OCI-LY1 (cell line): ENCODE data around the gene ANKRD60.

Source experiments
- CTCF ChIP-seq: fragments of 200-600 bp; sonication (generic), shearing (Covaris generic); IDR thresholded peaks from 2 replicates; pipeline ENCODE4 v1.5.1; 2017; ENCODE audit warnings: mild to moderate bottlenecking, antibody characterized with exemption, low read length, moderate library complexity, mixed read lengths
- EZH2 ChIP-seq: fragments of 200-600 bp; sonication (generic), shearing (Covaris generic); IDR thresholded peaks from 2 replicates; pipeline ENCODE4 v1.8.0; 2017; ENCODE audit warnings: borderline replicate concordance, mixed run types, mild to moderate bottlenecking, antibody characterized with exemption, low read length, moderate library complexity, mixed read lengths

GRCh38 chr20:58175836-58176235 lies 52.6 kb downstream of the ANKRD60 start:
- TF ChIP-seq CTCF (no peak), EZH2 (no peak)
